HG03432 (cell line): ENCODE measurements around the gene HOXA7.

ENCODE experiments used
- ATAC-seq: cut with Tn5 transposase; IDR thresholded peaks from one replicate; pipeline ENCODE4 v1.9.1; 2021; ENCODE audit warnings: mild to moderate bottlenecking, moderate library complexity; ENCODE audit not compliant: unreplicated experiment

HOXA7 gene

GRCh38 chr7:27110186-27111031, 46.1 kb downstream of the HOXA7 start:
- no peak for ATAC-seq

GRCh38 chr7:27109466-27110185, 46.8 kb downstream of the HOXA7 start:
- ATAC-seq, result no peak

GRCh38 chr7:27108390-27109127, 47.9 kb downstream of the HOXA7 start:
- ATAC-seq, result no peak

GRCh38 chr7:27107391-27108381, 48.8 kb downstream of the HOXA7 start:
- no peak for ATAC-seq

- no peak for ATAC-seq
Measured at GRCh38 chr7:27106901-27107240, 49.6 kb downstream of the HOXA7 start.

- ATAC-seq, result no peak
Measured at GRCh38 chr7:27106181-27106900, 50.1 kb downstream of the HOXA7 start.

- ATAC-seq, result no peak
Measured at GRCh38 chr7:27105301-27106031, 51.0 kb downstream of the HOXA7 start.

- ATAC-seq, result no peak
Measured at GRCh38 chr7:27104341-27105058, 52.0 kb downstream of the HOXA7 start.
